Endodermal cell (in vitro differentiated cells): ENCODE results near the gene LTBP3. TPM values are rescaled to one million over a fixed set of nuclear protein-coding genes. Genes with fewer than 3 reads are reported as not detected.

Experiments
- DNase-seq: peaks from one replicate; pipeline ENCODE4 v3.0.0-alpha.2; 2017
- H3K27ac ChIP-seq: 2 replicates; pipeline ENCODE4 v1.5.1; 2013; ENCODE audit warnings: mild to moderate bottlenecking, low read depth, low read length, moderate library complexity
- H3K27me3 ChIP-seq: 2 replicates; pipeline ENCODE4 v1.6.1; 2013; ENCODE audit warnings: mild to moderate bottlenecking, low read length, moderate library complexity; ENCODE audit not compliant: insufficient read depth, control insufficient read depth, poor library complexity, severe bottlenecking
- H3K36me3 ChIP-seq: 2 replicates; pipeline ENCODE4 v1.7.0; 2013; ENCODE audit warnings: mild to moderate bottlenecking, low read length, moderate library complexity; ENCODE audit not compliant: control insufficient read depth, insufficient read depth
- H3K4me1 ChIP-seq: one replicate; pipeline ENCODE4 v1.7.0; 2013; ENCODE audit warnings: low read length; ENCODE audit not compliant: control insufficient read depth, insufficient read depth
- H3K4me3 ChIP-seq: 2 replicates; pipeline ENCODE4 v1.5.1; 2013; ENCODE audit warnings: mild to moderate bottlenecking, low read length, moderate library complexity
- H3K9ac ChIP-seq: 2 replicates; pipeline ENCODE4 v1.6.1; 2013; ENCODE audit warnings: mild to moderate bottlenecking, low read length, moderate library complexity; ENCODE audit not compliant: poor library complexity, severe bottlenecking; ENCODE audit errors: extremely low read depth
- H3K9me3 ChIP-seq: 2 replicates; pipeline ENCODE4 v1.6.1; 2013; ENCODE audit warnings: mild to moderate bottlenecking, low read length, moderate library complexity; ENCODE audit not compliant: control insufficient read depth
- H3K27ac Mint-ChIP-seq: 2 replicates; pipeline ENCODE4 v1.8.0; 2020; ENCODE audit warnings: mixed read lengths
- H3K27me3 Mint-ChIP-seq: 2 replicates; pipeline ENCODE4 v1.8.0; 2021; ENCODE audit warnings: mild to moderate bottlenecking, mixed read lengths; ENCODE audit not compliant: insufficient read depth
- H3K36me3 Mint-ChIP-seq: 2 replicates; pipeline ENCODE4 v1.8.0; 2020; ENCODE audit warnings: low read depth, mixed read lengths
- H3K4me1 Mint-ChIP-seq: 2 replicates; pipeline ENCODE4 v1.8.0; 2020; ENCODE audit warnings: mixed read lengths
- H3K4me3 Mint-ChIP-seq: 2 replicates; pipeline ENCODE4 v1.8.0; 2020; ENCODE audit warnings: mild to moderate bottlenecking, moderate library complexity, mixed read lengths
- H3K9me3 Mint-ChIP-seq: 2 replicates; pipeline ENCODE4 v1.8.0; 2020; ENCODE audit warnings: mild to moderate bottlenecking, mixed read lengths
- WGBS, 2 experiments: methylation state at CpG; one replicate each; pipeline versions ENCODE4 v1.1.5 to v1.1.7; 2013; ENCODE audit warnings: missing lambda C conversion rate in 2 of 2, mixed read lengths in 1 of 2; ENCODE audit not compliant: insufficient coverage in 1 of 2, insufficient read length in 1 of 2; 5-methylcytosine and 5-hydroxymethylcytosine counted together
- total RNA-seq, 2 donors: library from RNA; stranded (reverse); fragmentation: NEBNext Ultra II Directional in 1 of 2; extraction: Animal tissue kit (Norgen Biotek cat#: 25700) in 1 of 2; gene quantifications; 2 replicates in 1 of 2; 3 replicates in 1 of 2; pipeline ENCODE4 v1.2.1, GENCODE V29; 2021
- TF ChIP-seq, protein P1 (sequence below): fragments of 200-600 bp; sonication (generic); conservative IDR thresholded peaks from 2 replicates; pipeline ENCODE4 v1.5.0; 2021; ENCODE audit warnings: antibody characterized with exemption, mild to moderate bottlenecking

LTBP3 gene
- total RNA-seq, 2 donors from 2014 or later: 19.7 to 24.2 TPM

DNA sequence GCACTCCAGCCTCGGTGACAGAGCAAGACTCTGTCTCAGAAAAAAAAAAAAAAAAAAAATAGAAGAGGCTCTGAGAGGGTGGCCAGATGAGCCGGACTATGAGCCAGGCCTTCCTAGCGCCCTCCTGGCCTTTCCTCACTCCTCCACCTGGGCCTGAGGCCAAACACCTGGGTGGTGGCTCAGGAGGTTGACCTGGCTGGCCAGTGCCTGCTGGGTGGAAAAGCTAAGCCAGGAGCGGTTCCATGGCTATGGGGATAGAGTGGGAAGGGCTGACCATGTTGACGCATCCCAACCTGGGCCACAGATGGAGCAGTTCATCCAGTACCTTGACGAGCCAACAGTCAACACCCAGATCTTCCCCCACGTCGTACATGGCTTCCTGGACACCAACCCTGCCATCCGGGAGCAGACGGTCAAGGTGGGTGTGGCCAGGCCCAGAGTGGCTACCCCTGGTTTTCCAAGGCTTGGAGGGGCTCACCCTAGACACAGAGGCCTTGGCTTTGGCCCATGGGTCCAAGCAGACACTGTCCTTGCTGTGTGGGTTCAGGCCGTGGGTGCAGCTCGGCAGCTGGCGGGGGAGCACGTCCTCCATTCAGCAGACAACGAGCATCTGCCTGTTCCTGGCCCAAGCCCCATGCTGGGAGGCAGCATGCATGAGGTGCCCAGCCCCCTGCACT is 25.6 kb downstream of the LTBP3 start:
- Histone ChIP-seq H3K4me1 (no peaks in the 10 kb centered on the region), H3K9ac (no peak overlapping the region), H3K27me3 (peaks cover 1% of the 10 kb centered on the region), H3K36me3 (peaks cover 63% of the 10 kb centered on the region), H3K27ac (no peak overlapping the region), H3K4me3 (no peak overlapping the region), H3K9me3 (no peaks in the 10 kb centered on the region)
- Mint-ChIP-seq H3K27me3 (peaks cover 1% of the 10 kb centered on the region), H3K4me3 (no peak overlapping the region), H3K4me1 (no peaks in the 10 kb centered on the region), H3K36me3 (peaks cover 56% of the 10 kb centered on the region), H3K27ac (no peak overlapping the region), H3K9me3 (no peaks in the 10 kb centered on the region)
- TF ChIP-seq, protein P1, sequence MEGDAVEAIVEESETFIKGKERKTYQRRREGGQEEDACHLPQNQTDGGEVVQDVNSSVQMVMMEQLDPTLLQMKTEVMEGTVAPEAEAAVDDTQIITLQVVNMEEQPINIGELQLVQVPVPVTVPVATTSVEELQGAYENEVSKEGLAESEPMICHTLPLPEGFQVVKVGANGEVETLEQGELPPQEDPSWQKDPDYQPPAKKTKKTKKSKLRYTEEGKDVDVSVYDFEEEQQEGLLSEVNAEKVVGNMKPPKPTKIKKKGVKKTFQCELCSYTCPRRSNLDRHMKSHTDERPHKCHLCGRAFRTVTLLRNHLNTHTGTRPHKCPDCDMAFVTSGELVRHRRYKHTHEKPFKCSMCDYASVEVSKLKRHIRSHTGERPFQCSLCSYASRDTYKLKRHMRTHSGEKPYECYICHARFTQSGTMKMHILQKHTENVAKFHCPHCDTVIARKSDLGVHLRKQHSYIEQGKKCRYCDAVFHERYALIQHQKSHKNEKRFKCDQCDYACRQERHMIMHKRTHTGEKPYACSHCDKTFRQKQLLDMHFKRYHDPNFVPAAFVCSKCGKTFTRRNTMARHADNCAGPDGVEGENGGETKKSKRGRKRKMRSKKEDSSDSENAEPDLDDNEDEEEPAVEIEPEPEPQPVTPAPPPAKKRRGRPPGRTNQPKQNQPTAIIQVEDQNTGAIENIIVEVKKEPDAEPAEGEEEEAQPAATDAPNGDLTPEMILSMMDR: no peak
- 93 to 94% methylated on average over 7 to 15 of the region's 15 CpGs for WGBS, 2 experiments
- no peak for DNase-seq

DNA sequence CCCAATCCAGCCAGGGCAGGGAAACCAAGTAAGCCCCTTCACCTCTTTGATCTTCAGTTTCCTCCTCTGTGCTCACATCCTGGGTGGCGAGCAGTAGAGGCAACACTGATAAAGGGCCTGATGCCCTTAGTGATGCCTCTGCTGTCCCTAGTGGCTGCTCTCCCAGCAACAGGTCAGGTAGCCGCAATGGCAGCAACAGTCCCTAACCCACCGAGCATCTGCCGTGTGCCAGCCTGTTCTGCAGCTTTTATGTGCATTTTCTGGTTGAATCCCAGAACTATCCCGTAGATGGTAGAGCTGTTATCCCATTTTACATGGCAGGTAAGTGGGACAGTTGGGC is 28.0 kb downstream of the LTBP3 start:
- DNase-seq: peak; percentile 77
- peak overlapping the region; percentile 10 for H3K27ac Mint-ChIP-seq
- Histone ChIP-seq H3K4me3 (no peak overlapping the region), H3K36me3 (peaks cover 59% of the 10 kb centered on the region), H3K9me3 (no peaks in the 10 kb centered on the region), H3K4me1 (no peaks in the 10 kb centered on the region), H3K9ac (no peak overlapping the region), H3K27ac (no peak overlapping the region), H3K27me3 (no peaks in the 10 kb centered on the region)
- H3K4me3 Mint-ChIP-seq: no peak overlapping the region
- H3K4me1 Mint-ChIP-seq: peaks cover 5% of the 10 kb centered on the region
- H3K36me3 Mint-ChIP-seq: peaks cover 50% of the 10 kb centered on the region
- H3K27me3 Mint-ChIP-seq: no peaks in the 10 kb centered on the region
- TF ChIP-seq, protein P1: peak; percentile 74
- no peaks in the 10 kb centered on the region for H3K9me3 Mint-ChIP-seq
- WGBS, 2 experiments: 90 to 96% methylated on average over 5 of the region's 5 CpGs

DNA sequence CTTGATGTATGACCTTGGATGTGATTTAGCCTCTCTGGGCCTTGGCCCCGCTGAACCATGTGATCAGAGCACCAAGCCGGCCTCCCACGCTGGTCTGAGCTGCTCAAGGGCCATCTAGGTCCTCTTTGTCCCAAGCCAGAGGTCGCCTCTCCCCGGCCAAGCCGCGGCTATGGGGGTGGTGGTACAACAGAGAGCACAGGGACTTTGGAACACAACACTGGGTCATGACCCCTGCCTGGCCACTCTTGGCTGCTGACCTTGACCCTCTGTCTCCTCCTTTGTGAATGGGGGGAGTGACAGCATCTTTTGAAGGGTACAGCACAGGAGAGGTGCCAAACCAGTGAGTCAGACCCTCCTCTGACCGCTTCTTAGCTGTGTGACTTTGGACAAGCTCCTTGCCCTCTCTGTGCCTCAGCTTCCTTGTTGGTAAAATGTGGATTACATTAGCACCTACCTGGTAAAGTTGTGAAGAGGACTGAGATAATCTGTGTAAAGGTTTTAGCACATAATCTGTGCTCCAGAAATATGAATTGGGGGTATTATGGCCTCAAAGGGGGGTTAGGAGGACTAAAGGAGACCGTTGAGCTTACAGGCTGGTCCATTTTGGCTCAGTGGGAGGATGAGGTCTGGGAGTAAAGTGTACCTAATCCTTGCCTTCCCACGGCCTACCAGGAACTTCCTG is 28.5 kb downstream of the LTBP3 start:
- H3K4me1 Mint-ChIP-seq: peaks cover 5% of the 10 kb centered on the region
- no peak overlapping the region for H3K27ac ChIP-seq
- no peaks in the 10 kb centered on the region for H3K27me3 ChIP-seq
- H3K27me3 Mint-ChIP-seq: no peaks in the 10 kb centered on the region
- no peak overlapping the region for H3K9ac ChIP-seq
- H3K9me3 ChIP-seq: no peaks in the 10 kb centered on the region
- peaks cover 56% of the 10 kb centered on the region for H3K36me3 ChIP-seq
- H3K27ac Mint-ChIP-seq: peak overlapping the region; percentile 10
- H3K36me3 Mint-ChIP-seq: peaks cover 44% of the 10 kb centered on the region
- TF ChIP-seq, protein P1: no peak
- no peak for DNase-seq
- 92% methylated on average over 6 to 10 of the region's 10 CpGs for WGBS, 2 experiments
- H3K4me1 ChIP-seq: no peaks in the 10 kb centered on the region
- no peak overlapping the region for H3K4me3 ChIP-seq
- H3K4me3 Mint-ChIP-seq: no peak overlapping the region
- H3K9me3 Mint-ChIP-seq: no peaks in the 10 kb centered on the region
